ENCODE data around the gene ALDH1A1.
"Not testable (repeated sequence)": the region's sequence is repeated elsewhere in the genome, so short reads cannot be mapped to it uniquely, and the experiment has no call there.

ALDH1A1 gene

GRCh38 chr9:72875221-72875620 lies 77.6 kb downstream of the ALDH1A1 start:
- DNase-seq (ENCODE audit: insufficient read length, low spot score), result no peak
- TF ChIP-seq CTCF (IDR thresholded peaks at IDR 0.05; ENCODE audit: insufficient read depth, missing control alignments), result no peak
- FAIRE-seq, result no peak

- DNase-seq (ENCODE audit: insufficient read length, low spot score) (no peak), FAIRE-seq (no peak)
- TF ChIP-seq CTCF (IDR thresholded peaks at IDR 0.05; ENCODE audit: insufficient read depth, missing control alignments), result no peak
Measured at GRCh38 chr9:72874344-72874743, 78.5 kb downstream of the ALDH1A1 start.

GRCh38 chr9:72873456-72873855 lies 79.4 kb downstream of the ALDH1A1 start:
- DNase-seq (ENCODE audit: insufficient read length, low spot score) (no peak), FAIRE-seq (no peak)
- no peak for TF ChIP-seq CTCF (IDR thresholded peaks at IDR 0.05; ENCODE audit: insufficient read depth, missing control alignments)

GRCh38 chr9:72872718-72873117 lies 80.1 kb downstream of the ALDH1A1 start:
- no peak for FAIRE-seq
- TF ChIP-seq CTCF (IDR thresholded peaks at IDR 0.05; ENCODE audit: insufficient read depth, missing control alignments), result no peak
- no peak for DNase-seq (ENCODE audit: insufficient read length, low spot score)

GRCh38 chr9:72871685-72872084 lies 81.2 kb downstream of the ALDH1A1 start:
- DNase-seq (ENCODE audit: insufficient read length, low spot score) (no peak), FAIRE-seq (no peak)
- peak; percentile 50 for TF ChIP-seq CTCF (IDR thresholded peaks at IDR 0.05; ENCODE audit: insufficient read depth, missing control alignments)

- no peak for TF ChIP-seq CTCF (IDR thresholded peaks at IDR 0.05; ENCODE audit: insufficient read depth, missing control alignments)
- no peak for FAIRE-seq
- DNase-seq (ENCODE audit: insufficient read length, low spot score), result no peak
Measured at GRCh38 chr9:72864327-72864726, 88.5 kb downstream of the ALDH1A1 start.

GRCh38 chr9:72863456-72864094 lies 89.3 kb downstream of the ALDH1A1 start:
- FAIRE-seq (no peak), DNase-seq (ENCODE audit: insufficient read length, low spot score) (no peak)
- TF ChIP-seq CTCF (IDR thresholded peaks at IDR 0.05; ENCODE audit: insufficient read depth, missing control alignments), result no peak

GRCh38 chr9:72862788-72863187 lies 90.1 kb downstream of the ALDH1A1 start:
- FAIRE-seq; DNase-seq (ENCODE audit: insufficient read length, low spot score): not testable (repeated sequence)

All from D721Med (cell line).